H1 (cell line): ENCODE measurements around the gene LCT. TPM values are rescaled to one million over a fixed set of nuclear protein-coding genes. Genes with fewer than 3 reads are reported as not detected.

ENCODE experiments used
- CHD2 ChIP-seq: IDR thresholded peaks from 2 replicates; pipeline ENCODE4 v1.6.1; 2012; ENCODE audit warnings: low read length, improper control_type of control experiment
- NRF1 ChIP-seq: IDR thresholded peaks from 2 replicates; pipeline ENCODE4 v1.6.1; 2011; ENCODE audit warnings: mild to moderate bottlenecking, low read depth, low read length, improper control_type of control experiment
- SP2 ChIP-seq: IDR thresholded peaks from 2 replicates; pipeline ENCODE4 v1.6.1; 2012; ENCODE audit warnings: mild to moderate bottlenecking, low read length, inconsistent platforms
- TAF1 ChIP-seq: IDR thresholded peaks from 2 replicates; pipeline ENCODE4 v1.6.1; 2011; ENCODE audit warnings: mild to moderate bottlenecking, low read depth, low read length
- polyA plus RNA-seq, 7 experiments: library from polyadenylated mRNA; depleted of rRNA in 3 of 7; stranded (reverse) in 5 of 7; unstranded in 2 of 7; fragments of >200 nt in 5 of 7; fragments of 200-250 nt in 2 of 7; gene quantifications; 1 replicate in 5 of 7; 2 replicates in 1 of 7; 4 replicates in 1 of 7; pipeline versions ENCODE4 v1.2.1 to v1.2.3, GENCODE V29; 2011 to 2013; ENCODE audit warnings: missing spikeins in 2 of 7, mixed read lengths in 2 of 7
- total RNA-seq: library from RNA; stranded (reverse); fragmentation: NEBNext Ultra II Directional; extraction: Animal tissue kit (Norgen Biotek cat#: 25700); gene quantifications from 2 replicates; pipeline ENCODE4 v1.2.1, GENCODE V29; 2021

LCT gene
- total and polyA plus RNA-seq, 2 of the 8 experiments (the other 6 are each of a cell fraction or from before 2014, with no cell fraction given) = 0.06 TPM; not detected in 1

GRCh38 chr2:135762022-135762421, 75.0 kb downstream of the LCT start (continued):
- TF ChIP-seq SP2 = no peak
- no peak for TF ChIP-seq TAF1
- TF ChIP-seq NRF1 = no peak
- no peak for TF ChIP-seq CHD2
- TF ChIP-seq, all 59 proteins: peak for 0
